Measurements from ENCODE around the gene UXT.
A peak's percentile ranks its signal among the peaks of the same experiment; 100 is the strongest.

UXT gene

GRCh38 chrX:47648376-47648775 is 10.6 kb downstream of the UXT start:
- DNase-seq = no peak

GRCh38 chrX:47646636-47647035 is 12.3 kb downstream of the UXT start:
- DNase-seq = no peak

GRCh38 chrX:47645530-47645929 is 13.4 kb downstream of the UXT start:
- no peak for DNase-seq

- DNase-seq = no peak
These were observed 14.4 kb downstream of the UXT start for GRCh38 chrX:47644557-47645091.

- no peak for DNase-seq
These were observed 15.1 kb downstream of the UXT start for GRCh38 chrX:47643926-47644325.

GRCh38 chrX:47638816-47639215 is 20.2 kb downstream of the UXT start:
- DNase-seq = no peak

GRCh38 chrX:47637546-47638195 is 21.3 kb downstream of the UXT start:
- no peak for DNase-seq

GRCh38 chrX:47634871-47635575 is 24.0 kb downstream of the UXT start:
- DNase-seq = no peak

GRCh38 chrX:47633689-47634590 is 25.0 kb downstream of the UXT start:
- no peak for DNase-seq

- DNase-seq = no peak
These were observed 26.3 kb downstream of the UXT start for GRCh38 chrX:47632666-47633065.

- no peak for DNase-seq
These were observed 27.3 kb downstream of the UXT start for GRCh38 chrX:47631676-47632075.

- no peak for DNase-seq
These were observed 29.4 kb downstream of the UXT start, which contains the start of gene CFP for GRCh38 chrX:47629419-47630200. CFP (minus strand) TSS chrX:47629930; CDS start chrX:47629844, 86 bp downstream.

GRCh38 chrX:47628982-47629381 is 30.0 kb downstream of the UXT start:
- DNase-seq = no peak

GRCh38 chrX:47625365-47625764 is 33.6 kb downstream of the UXT start:
- no peak for DNase-seq

GRCh38 chrX:47623540-47624027 is 35.4 kb downstream of the UXT start:
- peak; percentile 65 for DNase-seq

GRCh38 chrX:47621851-47622250 is 37.1 kb downstream of the UXT start:
- DNase-seq = no peak

GRCh38 chrX:47620303-47620685 is 38.7 kb downstream of the UXT start:
- no peak for DNase-seq

- DNase-seq = peak; percentile 57
These were observed 39.3 kb downstream of the UXT start, which contains the start of gene SYN1 for GRCh38 chrX:47619486-47620302. SYN1 (minus strand) TSS chrX:47619857; CDS start chrX:47619728, 129 bp downstream.

GRCh38 chrX:47618923-47619485 is 40.0 kb downstream of the UXT start:
- DNase-seq = no peak

GRCh38 chrX:47614618-47615017 is 44.4 kb downstream of the UXT start:
- no peak for DNase-seq

- DNase-seq = peak; percentile 71
These were observed 45.9 kb downstream of the UXT start for GRCh38 chrX:47613082-47613481.
